T-helper 2 cell treated with Interferon-gamma antibody and Interleukin-4, amounts not matched to agents 5 μg/mL and 100 μg/mL, for 36 hours (primary cell): Measurements from ENCODE around the gene TMEM218.

Experiments
- DNase-seq: peaks from one replicate; pipeline ENCODE4 v3.0.0; 2021; ENCODE audit warnings: low spot score
- H3K27ac Mint-ChIP-seq: one replicate; pipeline ENCODE4 v1.8.0; 2021; ENCODE audit warnings: mild to moderate bottlenecking, mixed read lengths
- H3K27me3 Mint-ChIP-seq: one replicate; pipeline ENCODE4 v1.8.0; 2021; ENCODE audit warnings: low read depth, mixed read lengths
- H3K36me3 Mint-ChIP-seq: one replicate; pipeline ENCODE4 v1.8.0; 2021; ENCODE audit warnings: low read depth, mixed read lengths
- H3K4me1 Mint-ChIP-seq: one replicate; pipeline ENCODE4 v1.8.0; 2021; ENCODE audit warnings: low read depth, mixed read lengths
- H3K4me3 Mint-ChIP-seq: one replicate; pipeline ENCODE4 v1.8.0; 2022; ENCODE audit warnings: mild to moderate bottlenecking, moderate library complexity, mixed read lengths
- H3K9me3 Mint-ChIP-seq: one replicate; pipeline ENCODE4 v1.8.0; 2021; ENCODE audit warnings: mixed read lengths

Gene TMEM218

DNA sequence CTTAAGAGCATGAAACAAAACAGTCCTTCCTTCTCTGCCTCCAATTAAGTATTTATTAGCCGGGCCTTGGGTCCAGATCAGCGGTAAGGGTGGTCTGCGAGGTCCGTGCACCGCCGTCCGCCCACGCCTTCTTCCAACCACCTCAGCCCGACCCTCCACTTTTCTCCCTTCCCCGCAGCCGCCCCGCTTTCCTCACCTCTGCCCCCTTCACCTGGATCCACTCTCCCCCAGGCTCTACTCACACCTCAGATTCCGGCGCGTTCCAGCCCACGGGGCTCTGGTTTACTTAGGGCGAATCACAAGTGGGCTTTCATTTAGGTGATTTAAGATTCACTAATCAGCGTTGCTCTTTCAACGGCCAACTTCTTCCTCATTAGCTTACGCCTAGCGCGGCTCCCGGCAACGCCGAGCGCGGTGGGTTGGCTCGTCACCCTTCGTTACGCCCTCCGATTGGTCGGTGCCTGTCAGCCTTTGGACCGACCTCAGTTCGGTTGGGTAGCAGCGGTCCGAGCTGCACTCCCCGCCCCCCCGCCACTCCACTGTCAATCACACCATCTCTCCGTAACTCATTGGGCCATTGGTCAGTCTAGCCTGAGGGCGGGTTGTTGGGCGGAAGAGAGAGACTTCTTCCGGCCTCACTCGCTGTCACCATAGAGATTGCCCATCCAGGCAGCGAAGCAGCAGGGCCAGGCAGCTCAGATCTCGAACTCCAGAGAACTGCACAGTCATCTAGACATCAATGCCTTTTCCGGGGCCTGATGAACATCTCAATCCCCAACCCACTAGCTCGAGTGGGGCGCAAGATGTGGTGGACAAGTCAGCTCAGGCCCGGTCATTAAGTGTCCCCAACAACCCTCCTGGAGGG lies at the start of gene TMEM218:
TMEM218 (minus strand) TSS at position 284 of the 865 bp plus-strand sequence. CDS start 9,385 bp downstream, outside the sequence.
- Mint-ChIP-seq H3K4me1 (peaks cover 19% of the 10 kb centered on the region), H3K9me3 (peaks cover 8% of the 10 kb centered on the region), H3K36me3 (peaks cover 16% of the 10 kb centered on the region)

DNA sequence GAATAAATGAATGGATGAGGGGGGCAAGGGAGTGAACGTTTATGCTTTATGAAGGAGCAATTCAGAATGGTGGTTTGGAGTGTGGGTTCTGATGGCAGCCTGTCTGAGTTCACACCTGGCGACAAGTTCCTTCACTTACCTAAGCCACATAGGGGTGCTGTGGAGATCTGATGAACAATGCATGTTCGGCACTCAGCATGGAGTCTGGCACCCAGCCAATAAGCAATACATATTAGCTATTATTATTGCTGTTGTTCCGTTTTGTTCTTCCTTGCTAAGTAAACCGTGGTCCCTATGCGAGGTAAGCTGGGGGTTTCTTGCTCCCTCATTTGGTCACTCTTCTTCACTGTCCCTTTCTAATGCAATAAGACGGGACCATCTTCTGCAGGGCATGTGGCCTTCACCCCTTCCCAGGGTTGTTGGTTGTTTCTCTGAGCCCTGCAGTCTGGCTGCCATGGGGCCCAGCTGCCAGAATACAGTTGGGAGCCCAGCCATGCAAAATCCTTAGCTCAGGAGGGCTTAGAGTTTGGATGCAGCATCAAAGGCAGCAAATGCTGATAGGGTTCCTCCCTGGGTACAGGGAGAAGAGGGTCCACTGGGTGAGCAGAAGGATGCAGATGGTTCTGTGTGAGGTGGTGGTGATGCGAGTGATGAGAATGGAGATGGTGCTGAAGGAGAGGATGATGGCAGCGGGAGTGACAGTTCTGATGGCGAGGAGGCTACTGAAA lies 46.7 kb upstream of the TMEM218 start:
- Mint-ChIP-seq H3K27ac (no peak overlapping the region), H3K27me3 (peaks cover 40% of the 10 kb centered on the region), H3K9me3 (no peaks in the 10 kb centered on the region), H3K36me3 (no peaks in the 10 kb centered on the region), H3K4me1 (no peaks in the 10 kb centered on the region), H3K4me3 (no peak overlapping the region)
- no peak for DNase-seq

More for the DNA sequence above, at the start of gene TMEM218:
- H3K27me3 Mint-ChIP-seq, result peaks cover 2% of the 10 kb centered on the region
- H3K4me3 Mint-ChIP-seq, result peak within 1 kb of the TSS; percentile 99
- DNase-seq, result peak; percentile 97
- peak within 1 kb of the TSS; percentile 100 for H3K27ac Mint-ChIP-seq

DNA sequence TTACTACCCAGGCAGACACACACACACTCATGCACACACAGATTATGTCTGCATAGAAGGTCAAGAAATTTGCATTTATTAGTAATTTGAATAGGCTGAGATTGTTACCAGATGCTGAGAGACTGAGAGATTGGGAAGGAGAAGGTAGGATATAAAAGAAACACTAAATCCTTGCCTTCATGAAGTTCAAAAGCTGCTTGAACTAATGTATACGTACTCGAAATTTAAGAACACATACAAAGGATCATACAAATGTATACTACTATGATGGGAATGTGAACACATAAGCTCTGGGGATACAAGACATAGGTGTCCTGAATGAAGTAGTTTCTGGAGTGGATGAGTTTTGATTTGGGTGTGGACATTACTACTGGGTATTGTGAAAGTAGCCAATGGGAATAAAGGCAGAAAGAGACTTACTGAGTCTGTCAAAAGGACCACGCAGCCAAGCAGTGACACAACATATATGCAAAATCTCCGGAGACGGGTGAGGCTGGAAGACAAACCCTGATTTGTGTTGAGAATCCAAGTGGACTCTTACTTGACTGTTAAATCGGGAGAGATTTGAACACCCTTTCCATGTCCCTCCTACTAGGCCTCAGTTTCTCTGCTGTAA lies 45.8 kb upstream of the TMEM218 start:
- Mint-ChIP-seq H3K27ac (no peak overlapping the region), H3K9me3 (no peaks in the 10 kb centered on the region), H3K4me3 (no peak overlapping the region), H3K36me3 (no peaks in the 10 kb centered on the region), H3K27me3 (peaks cover 31% of the 10 kb centered on the region), H3K4me1 (no peaks in the 10 kb centered on the region)
- DNase-seq, result no peak

DNA sequence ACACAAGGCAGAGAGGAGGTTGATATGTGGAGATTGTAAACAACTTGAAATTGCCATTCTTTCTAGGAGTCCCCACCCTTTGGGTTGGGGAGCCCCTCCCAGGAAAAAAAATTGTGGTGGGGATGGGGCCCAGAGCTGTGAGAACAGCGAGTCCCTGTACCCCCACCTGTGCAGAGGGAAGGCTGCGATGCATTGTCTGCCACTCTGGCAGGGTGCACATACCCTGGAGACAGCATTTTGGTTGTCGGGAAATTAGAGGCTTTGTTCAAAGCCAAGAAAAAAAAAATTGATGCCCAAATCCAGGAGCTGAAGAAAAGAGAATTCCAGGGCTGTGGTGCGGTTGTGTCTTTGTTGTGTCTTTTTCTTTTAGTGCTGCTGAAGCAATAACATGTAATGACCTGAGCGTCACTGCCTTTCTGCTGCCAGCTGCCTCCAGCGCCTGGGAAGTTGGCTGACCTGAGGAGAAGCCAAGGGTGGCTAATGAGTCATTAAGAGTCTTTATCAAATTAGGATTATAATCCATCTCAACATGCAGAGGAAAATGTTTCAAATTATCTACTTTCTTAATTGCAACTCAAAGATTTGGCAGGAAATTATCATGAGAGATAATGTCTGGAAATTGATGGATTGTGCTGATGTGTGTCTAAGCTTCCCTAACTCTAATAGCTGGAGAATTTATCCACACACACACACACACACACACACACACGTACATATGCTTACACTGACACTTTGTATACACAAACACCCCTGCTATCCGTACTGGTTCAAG lies 45.1 kb upstream of the TMEM218 start:
- no peak for DNase-seq
- Mint-ChIP-seq H3K27ac (no peak overlapping the region), H3K36me3 (no peaks in the 10 kb centered on the region), H3K4me1 (no peaks in the 10 kb centered on the region), H3K4me3 (no peak overlapping the region), H3K9me3 (no peaks in the 10 kb centered on the region), H3K27me3 (peaks cover 25% of the 10 kb centered on the region)

GRCh38 chr11:125155767-125156166 lies 44.3 kb upstream of the TMEM218 start:
- Mint-ChIP-seq H3K27me3 (peaks cover 22% of the 10 kb centered on the region), H3K9me3 (no peaks in the 10 kb centered on the region), H3K4me1 (no peaks in the 10 kb centered on the region), H3K27ac (no peak overlapping the region), H3K36me3 (no peaks in the 10 kb centered on the region), H3K4me3 (no peak overlapping the region)
- DNase-seq, result no peak

DNA sequence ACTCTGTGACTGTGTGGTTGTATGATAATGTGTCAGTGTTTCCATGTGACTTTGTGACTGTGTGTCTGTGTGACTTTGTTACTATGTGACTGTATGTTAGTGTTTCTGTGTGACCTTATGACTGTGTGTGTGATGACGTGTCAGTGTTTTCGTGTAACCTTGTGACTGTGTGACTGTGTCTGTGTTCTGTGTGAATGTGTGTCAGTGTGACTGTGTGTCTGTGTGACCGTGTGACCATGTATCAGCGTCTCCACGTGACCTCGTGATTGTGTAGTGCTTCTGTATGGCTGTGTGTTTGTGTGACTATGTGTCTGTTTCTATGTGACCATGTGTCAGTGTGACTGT lies 43.6 kb upstream of the TMEM218 start:
- Mint-ChIP-seq H3K4me3 (no peak overlapping the region), H3K36me3 (no peaks in the 10 kb centered on the region), H3K27me3 (peaks cover 15% of the 10 kb centered on the region)

GRCh38 chr11:125154378-125155099 lies 43.1 kb upstream of the TMEM218 start:
- Mint-ChIP-seq H3K9me3 (no peaks in the 10 kb centered on the region), H3K27ac (no peak overlapping the region), H3K27me3 (peaks cover 13% of the 10 kb centered on the region)

More for the DNA sequence above, 43.6 kb upstream of the TMEM218 start:
- Mint-ChIP-seq H3K4me1 (no peaks in the 10 kb centered on the region), H3K27ac (no peak overlapping the region), H3K9me3 (no peaks in the 10 kb centered on the region)
- no peak for DNase-seq

GRCh38 chr11:125153837-125154236 lies 42.4 kb upstream of the TMEM218 start:
- DNase-seq, result no peak
- H3K9me3 Mint-ChIP-seq, result no peaks in the 10 kb centered on the region
- H3K27ac Mint-ChIP-seq, result no peak overlapping the region
- H3K27me3 Mint-ChIP-seq, result peaks cover 17% of the 10 kb centered on the region
- no peaks in the 10 kb centered on the region for H3K4me1 Mint-ChIP-seq
- no peaks in the 10 kb centered on the region for H3K36me3 Mint-ChIP-seq
- H3K4me3 Mint-ChIP-seq, result no peak overlapping the region

More at GRCh38 chr11:125154378-125155099, 43.1 kb upstream of the TMEM218 start:
- H3K36me3 Mint-ChIP-seq, result no peaks in the 10 kb centered on the region
- DNase-seq, result no peak
- H3K4me1 Mint-ChIP-seq, result no peaks in the 10 kb centered on the region
- no peak overlapping the region for H3K4me3 Mint-ChIP-seq

GRCh38 chr11:125148743-125149142 lies 37.3 kb upstream of the TMEM218 start:
- Mint-ChIP-seq H3K4me1 (no peaks in the 10 kb centered on the region), H3K36me3 (no peaks in the 10 kb centered on the region), H3K9me3 (no peaks in the 10 kb centered on the region), H3K27me3 (peaks cover 9% of the 10 kb centered on the region), H3K27ac (no peak overlapping the region), H3K4me3 (no peak overlapping the region)
- no peak for DNase-seq

- Mint-ChIP-seq H3K9me3 (no peaks in the 10 kb centered on the region), H3K27me3 (peaks cover 9% of the 10 kb centered on the region), H3K36me3 (no peaks in the 10 kb centered on the region), H3K4me1 (no peaks in the 10 kb centered on the region), H3K27ac (no peak overlapping the region), H3K4me3 (no peak overlapping the region)
- DNase-seq, result no peak
Observed at GRCh38 chr11:125148011-125148410, 36.6 kb upstream of the TMEM218 start.

DNA sequence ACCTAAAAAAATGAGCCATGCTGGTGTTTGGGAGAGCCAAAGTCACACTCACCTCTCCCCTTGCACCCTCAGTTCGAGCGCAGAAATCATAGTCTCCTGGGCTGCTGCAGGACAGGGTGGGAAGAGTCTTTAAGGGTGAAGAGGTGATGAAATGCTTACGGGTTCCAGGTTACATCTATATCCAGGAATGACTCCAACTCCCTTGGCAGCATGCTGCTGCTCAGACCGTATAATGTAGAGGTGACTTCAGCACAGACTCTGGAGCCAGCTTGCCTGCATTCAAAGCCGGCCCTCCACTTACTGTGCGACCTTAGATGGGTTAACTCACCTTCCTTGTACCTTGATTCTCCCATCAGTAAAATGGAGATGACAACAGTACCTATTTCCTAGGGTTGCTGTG lies 35.9 kb upstream of the TMEM218 start:
- no peak for DNase-seq
- H3K27ac Mint-ChIP-seq, result no peak overlapping the region
- no peaks in the 10 kb centered on the region for H3K36me3 Mint-ChIP-seq
- peaks cover 9% of the 10 kb centered on the region for H3K27me3 Mint-ChIP-seq
- H3K9me3 Mint-ChIP-seq, result no peaks in the 10 kb centered on the region
- H3K4me1 Mint-ChIP-seq, result no peaks in the 10 kb centered on the region
- H3K4me3 Mint-ChIP-seq, result no peak overlapping the region

DNA sequence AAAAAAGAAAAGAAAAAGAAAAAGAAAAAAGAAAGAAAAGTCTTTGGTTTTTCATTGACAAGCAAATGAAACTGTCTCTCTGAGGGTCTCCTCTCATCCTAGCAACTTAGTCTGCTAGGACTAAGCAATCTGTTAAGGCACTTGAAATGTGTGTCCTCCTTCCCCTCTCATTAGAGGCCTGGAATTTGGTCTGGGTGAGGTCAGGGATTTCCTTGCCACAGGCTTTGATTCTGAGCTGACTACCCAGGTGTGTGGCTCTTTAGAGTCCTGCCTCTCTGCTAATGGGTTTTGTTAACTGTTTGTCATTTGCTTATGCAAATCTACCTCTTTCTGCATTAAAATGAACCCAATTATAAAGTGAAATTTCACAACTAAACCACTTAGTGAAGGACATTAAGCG lies 34.8 kb upstream of the TMEM218 start:
- H3K27ac Mint-ChIP-seq, result no peak overlapping the region
- DNase-seq, result no peak
- H3K36me3 Mint-ChIP-seq, result no peaks in the 10 kb centered on the region
- peaks cover 11% of the 10 kb centered on the region for H3K27me3 Mint-ChIP-seq
- H3K4me1 Mint-ChIP-seq, result no peaks in the 10 kb centered on the region
- no peaks in the 10 kb centered on the region for H3K9me3 Mint-ChIP-seq
- H3K4me3 Mint-ChIP-seq, result no peak overlapping the region
